T-helper 2 cell treated with Interferon-gamma antibody and Interleukin-4, amounts not matched to agents 100 ng/mL and 5 ng/mL, for 36 hours (primary cell): ENCODE measurements around the gene ITGB8. TPM values are rescaled to one million over a fixed set of nuclear protein-coding genes. Genes with fewer than 3 reads are reported as not detected.

ENCODE experiments used
- intact Hi-C: fragments of 100-400 bp; cut with micrococcal nuclease; formaldehyde crosslinking; loops from one replicate; pipeline ENCODE4 v1.15.1; 2023
- total RNA-seq: library from RNA; stranded (reverse); gene quantifications from 2 replicates; pipeline ENCODE4 v1.2.3, GENCODE V29; 2022

ITGB8 gene
- total RNA-seq, 1 donor from 2014 or later, result not detected

DNA sequence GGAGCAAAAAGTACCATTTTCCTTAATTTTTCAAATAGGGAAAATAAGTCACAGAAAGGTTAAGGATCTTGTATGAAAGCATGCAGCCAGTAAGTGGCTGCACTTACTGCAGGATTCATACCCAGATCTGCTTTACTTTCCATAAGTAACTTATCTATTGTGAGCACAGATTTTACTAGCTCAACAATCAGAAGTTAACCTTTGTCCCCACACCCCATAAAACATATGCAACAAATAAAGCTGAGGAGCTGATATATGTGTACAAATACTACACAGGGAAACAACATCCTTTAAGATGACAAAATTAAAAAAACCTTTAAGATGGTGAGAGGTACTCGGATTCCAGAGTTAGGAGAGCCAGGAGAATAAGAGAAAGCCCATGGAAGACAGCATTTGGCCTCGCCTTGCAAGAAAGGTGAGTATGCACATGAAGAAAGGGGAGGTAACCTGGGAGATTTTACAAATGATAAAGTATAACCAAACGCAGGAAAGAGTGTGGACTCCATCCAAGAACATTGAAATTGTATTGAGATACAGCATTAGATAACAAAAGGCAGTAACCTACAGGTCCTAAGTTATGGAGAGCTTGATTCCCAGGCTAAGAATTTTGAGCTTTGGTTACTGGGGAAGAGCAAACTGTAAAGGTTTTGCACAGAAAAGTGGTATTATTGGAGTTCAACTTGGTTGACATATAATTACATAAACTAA, 87.1 kb downstream of the ITGB8 start:
- intact Hi-C loops, result no loop called here

GRCh38 chr7:20424500-20424899, 93.8 kb downstream of the ITGB8 start:
- intact Hi-C loops, result no loop called here

- intact Hi-C loops, result no loop called here
These were observed 100.0 kb downstream of the ITGB8 start for GRCh38 chr7:20430664-20431063.

DNA sequence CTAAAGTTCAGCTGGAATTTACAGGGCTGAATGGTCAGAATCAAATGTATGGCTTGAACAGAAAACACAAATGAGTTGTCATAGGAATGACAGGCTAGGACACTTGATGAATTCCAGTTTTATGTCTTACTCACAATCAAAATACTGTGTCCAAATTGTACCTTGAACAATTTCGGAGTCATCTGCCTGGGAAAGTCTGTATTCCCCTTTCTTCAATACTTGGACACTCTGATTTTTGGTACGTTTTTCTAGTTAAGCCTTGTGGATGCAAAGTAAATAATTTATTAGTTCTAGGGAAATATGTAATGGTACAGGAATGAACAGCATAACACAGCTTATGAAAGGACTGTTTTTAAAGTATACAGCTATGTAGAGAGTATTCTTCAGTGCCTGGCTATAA, 100.4 kb downstream of the ITGB8 start:
- intact Hi-C loops, result no loop called here

DNA sequence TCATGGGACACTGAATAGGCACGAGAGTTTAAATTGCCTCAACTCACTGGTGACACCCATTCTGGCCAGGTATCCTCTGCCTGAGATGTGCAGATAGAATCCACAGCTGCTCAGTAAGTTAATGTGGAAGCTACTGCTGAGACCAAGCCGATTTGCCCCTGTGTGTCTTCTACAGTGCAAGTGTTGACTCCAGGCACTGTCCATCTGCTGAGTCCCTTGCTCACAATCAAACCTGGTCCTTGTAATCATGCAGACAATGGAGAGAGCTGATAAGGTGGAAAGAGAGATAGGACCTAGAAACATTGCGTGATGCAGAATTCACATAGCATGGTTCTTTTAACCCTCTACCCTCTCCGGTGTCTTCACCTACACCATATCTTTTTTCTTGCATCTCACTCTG, 101.4 kb downstream of the ITGB8 start:
- intact Hi-C loops, result no loop called here

GRCh38 chr7:20435305-20435704, 104.6 kb downstream of the ITGB8 start:
- intact Hi-C loops, result no loop called here

DNA sequence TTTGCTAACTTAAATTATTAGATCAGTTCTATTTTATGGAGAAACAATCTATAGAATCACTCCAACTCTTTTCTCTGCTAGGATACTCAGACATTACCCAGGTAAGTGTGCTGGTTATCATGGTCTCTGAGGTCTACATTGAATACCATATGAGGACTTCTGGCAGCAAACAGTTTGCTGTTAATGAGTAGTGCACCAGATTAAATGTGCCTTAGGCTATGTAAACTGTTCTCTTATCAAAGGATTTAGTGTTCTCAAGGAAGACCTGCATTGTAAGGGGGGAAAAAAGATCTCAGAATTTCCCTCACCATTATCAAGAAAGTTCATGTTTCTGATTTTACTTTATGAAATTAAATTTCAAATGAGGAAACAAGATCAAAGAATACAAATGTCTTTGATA, 107.5 kb downstream of the ITGB8 start:
- intact Hi-C loops, result no loop called here

DNA sequence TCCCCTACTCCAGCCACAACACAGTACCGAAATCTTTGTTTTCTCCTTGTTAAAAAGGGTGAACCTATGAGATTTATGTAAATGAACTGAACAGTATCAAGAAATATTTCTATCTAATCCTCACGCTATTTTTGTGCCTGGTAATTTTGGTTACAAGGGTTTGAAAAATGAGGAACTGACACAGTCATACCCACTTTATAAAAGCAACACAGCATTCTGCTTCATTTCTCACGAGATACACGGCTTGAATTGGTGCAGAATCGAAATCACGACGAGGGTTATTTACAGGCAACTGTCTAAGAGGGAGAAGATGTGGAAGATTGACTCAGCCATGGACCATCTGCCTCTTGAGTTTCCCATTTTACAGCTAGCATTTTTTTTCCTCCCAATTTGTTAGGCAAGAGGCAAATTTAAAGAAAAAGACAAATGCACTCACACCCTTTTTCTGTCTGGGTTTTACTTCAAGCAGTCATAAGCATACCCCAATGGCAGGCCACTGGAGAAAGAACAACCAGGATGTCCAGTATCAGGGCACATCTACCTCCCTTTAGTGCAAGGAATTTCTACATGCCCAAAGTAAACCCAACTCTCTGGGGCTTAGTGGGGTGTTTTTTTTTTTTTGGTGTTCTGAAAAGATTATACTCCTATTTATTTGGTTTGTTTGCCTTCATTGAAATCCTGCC, 108.1 kb downstream of the ITGB8 start:
- intact Hi-C loops, result no loop called here

DNA sequence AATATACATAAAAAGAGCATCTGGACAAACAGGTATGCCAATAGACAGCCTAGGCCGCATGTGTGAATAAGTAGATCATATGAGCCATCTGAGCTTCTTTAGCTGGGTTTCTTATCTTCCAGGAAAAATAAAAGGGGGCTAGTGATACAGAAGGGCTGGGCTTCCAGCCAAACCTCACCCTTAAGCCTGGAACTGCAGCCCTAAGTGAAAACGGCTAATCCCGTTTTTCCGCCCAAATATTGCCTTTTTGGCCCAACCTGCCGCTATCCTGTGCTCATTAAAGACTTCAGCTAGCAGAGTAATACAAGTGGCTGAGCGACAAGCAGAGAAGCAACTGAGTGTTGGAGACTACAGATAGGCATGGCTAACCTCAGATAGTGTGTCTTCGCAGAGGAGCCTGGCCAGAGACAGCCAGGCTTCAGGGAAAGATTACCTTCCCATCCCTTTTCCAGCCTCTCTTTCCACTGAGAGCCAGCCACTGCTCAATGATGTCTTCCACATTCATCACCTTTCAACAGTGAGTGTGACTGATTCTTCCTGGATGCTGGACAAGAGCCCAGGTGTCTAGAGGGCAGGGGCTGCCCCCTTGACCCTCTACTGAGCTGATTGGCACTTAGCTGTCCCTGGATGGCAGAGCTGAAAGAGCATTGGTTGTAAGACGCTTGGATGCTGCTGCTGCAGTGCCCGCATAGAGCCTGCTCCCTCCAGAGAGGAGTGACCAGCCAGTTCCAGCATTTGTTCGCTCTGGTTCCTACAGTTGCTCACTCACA, 108.9 kb downstream of the ITGB8 start:
- intact Hi-C loops, result no loop called here

DNA sequence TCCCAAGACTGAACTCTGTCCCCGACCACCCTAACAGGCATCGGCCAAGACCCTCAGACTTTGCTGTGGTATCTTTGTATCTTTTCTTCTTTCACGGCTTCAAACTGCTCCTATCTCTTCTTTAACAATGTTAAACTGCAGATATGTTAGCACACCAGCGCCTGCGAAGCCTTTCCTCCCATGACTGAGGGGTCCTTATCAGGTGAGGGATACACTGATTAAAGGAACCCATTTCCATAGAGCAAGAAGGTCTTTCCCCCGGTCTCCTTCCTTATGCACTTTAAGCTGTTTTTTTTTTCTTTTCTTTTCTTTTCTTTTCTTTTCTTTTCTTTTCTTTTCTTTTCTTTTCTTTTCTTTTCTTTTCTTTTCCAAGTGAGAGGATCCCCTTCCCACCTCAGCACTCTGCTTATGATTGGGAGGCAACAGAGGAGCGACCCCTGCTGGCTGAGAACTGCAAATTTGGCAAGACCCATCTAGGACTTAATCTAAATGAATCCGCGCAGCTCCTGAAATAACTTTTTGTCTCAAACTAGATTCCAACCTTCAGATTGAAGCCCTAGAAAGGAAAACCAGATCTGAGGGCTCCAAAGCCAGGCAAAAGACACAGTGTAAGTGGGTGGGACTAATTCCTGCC, 109.9 kb downstream of the ITGB8 start:
- intact Hi-C loops, result no loop called here

GRCh38 chr7:20441346-20441745, 110.6 kb downstream of the ITGB8 start:
- intact Hi-C loops, result no loop called here

GRCh38 chr7:20441991-20442441, 111.3 kb downstream of the ITGB8 start:
- intact Hi-C loops, result no loop called here

GRCh38 chr7:20442951-20443350, 112.3 kb downstream of the ITGB8 start:
- intact Hi-C loops, result no loop called here

GRCh38 chr7:20444030-20444800, 113.5 kb downstream of the ITGB8 start:
- intact Hi-C loops, result no loop called here

GRCh38 chr7:20447021-20447650, 116.4 kb downstream of the ITGB8 start:
- intact Hi-C loops, result no loop called here

DNA sequence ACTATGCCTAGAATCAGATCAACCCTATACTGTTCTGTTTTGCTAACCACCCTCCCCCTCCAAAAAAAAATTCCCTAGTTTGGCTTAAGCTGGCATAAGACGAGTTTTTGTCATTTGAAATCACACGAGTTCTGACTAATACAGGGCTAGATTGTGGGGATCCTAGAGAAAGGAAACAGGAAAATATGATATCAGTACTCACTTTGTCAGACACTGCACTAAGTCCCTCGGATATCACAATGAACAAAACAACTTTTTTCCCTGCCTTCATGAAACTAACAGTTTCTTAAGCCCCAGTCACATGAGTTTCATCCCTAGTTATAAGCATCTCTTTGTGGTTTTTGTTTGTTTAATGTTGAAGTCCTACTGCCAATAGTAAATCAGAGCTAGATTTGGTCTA, 118.5 kb downstream of the ITGB8 start:
- intact Hi-C loops, result no loop called here

GRCh38 chr7:20450536-20450935, 119.8 kb downstream of the ITGB8 start:
- intact Hi-C loops, result no loop called here

- intact Hi-C loops, result no loop called here
These were observed 123.5 kb downstream of the ITGB8 start for GRCh38 chr7:20454202-20454601.

- intact Hi-C loops, result no loop called here
These were observed 126.0 kb downstream of the ITGB8 start for GRCh38 chr7:20456701-20457100.

DNA sequence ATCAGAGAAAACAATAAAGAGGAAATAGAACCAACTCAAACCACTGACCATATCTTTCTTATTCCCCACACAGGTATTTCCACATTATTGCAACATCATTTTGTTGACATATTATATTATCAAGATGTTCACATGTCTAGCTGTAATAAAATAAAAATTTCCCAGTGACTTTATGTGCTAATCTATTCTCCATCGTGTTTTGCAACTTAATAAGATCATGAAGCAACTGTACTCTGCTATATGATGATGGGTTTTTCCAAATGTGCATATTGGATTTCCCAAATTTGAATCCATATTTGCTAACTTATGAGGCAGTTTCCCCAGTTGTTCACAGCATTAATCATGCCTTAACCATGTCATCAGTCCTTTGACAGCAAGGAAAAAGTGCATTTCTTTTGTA, 127.8 kb downstream of the ITGB8 start:
- intact Hi-C loops, result no loop called here

GRCh38 chr7:20459419-20459818, 128.7 kb downstream of the ITGB8 start:
- intact Hi-C loops, result no loop called here
